ENCODE measurements around the gene KIF5A. TPM values are rescaled to one million over a fixed set of nuclear protein-coding genes. Genes with fewer than 3 reads are reported as not detected.
"Not testable (repeated sequence)": the region's sequence is repeated elsewhere in the genome, so short reads cannot be mapped to it uniquely, and the experiment has no call there.

KIF5A gene
- total RNA-seq, 1 donor from 2014 or later, result 2.5 TPM

DNA sequence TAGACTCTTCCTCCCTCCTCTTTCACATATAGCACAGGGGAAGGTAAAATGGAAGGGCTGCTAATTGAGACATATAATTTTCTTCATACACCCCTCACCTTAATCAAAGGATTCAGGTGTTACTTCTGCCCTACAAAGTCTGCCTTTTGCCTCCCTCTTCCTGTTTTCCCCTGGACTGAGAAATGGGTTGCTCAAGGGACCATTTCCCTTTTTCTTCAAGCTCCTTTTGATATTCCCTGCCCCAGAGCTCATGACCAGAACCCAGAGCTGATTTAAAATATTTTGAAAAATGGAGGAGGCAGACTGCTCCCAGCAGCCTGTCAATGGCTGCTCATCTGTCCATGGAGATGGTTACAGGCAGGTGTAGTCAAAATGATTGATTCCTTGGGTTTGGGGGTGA, 34.8 kb downstream of the KIF5A start:
- no peak for DNase-seq (ENCODE audit: low spot score, unreplicated experiment)
- Mint-ChIP-seq H3K36me3 (ENCODE audit: insufficient read depth) (no peaks in the 10 kb centered on the region), H3K27ac (no peak overlapping the region), H3K4me3 (ENCODE audit: low read depth) (no peak overlapping the region), H3K27me3 (peaks cover 22% of the 10 kb centered on the region), H3K9me3 (ENCODE audit: low read depth) (no peaks in the 10 kb centered on the region), H3K4me1 (ENCODE audit: low read depth) (no peaks in the 10 kb centered on the region)
- TF ChIP-seq, protein P1, sequence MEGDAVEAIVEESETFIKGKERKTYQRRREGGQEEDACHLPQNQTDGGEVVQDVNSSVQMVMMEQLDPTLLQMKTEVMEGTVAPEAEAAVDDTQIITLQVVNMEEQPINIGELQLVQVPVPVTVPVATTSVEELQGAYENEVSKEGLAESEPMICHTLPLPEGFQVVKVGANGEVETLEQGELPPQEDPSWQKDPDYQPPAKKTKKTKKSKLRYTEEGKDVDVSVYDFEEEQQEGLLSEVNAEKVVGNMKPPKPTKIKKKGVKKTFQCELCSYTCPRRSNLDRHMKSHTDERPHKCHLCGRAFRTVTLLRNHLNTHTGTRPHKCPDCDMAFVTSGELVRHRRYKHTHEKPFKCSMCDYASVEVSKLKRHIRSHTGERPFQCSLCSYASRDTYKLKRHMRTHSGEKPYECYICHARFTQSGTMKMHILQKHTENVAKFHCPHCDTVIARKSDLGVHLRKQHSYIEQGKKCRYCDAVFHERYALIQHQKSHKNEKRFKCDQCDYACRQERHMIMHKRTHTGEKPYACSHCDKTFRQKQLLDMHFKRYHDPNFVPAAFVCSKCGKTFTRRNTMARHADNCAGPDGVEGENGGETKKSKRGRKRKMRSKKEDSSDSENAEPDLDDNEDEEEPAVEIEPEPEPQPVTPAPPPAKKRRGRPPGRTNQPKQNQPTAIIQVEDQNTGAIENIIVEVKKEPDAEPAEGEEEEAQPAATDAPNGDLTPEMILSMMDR (IDR thresholded peaks at IDR 0.05; ENCODE audit: unreplicated experiment), result no peak

DNA sequence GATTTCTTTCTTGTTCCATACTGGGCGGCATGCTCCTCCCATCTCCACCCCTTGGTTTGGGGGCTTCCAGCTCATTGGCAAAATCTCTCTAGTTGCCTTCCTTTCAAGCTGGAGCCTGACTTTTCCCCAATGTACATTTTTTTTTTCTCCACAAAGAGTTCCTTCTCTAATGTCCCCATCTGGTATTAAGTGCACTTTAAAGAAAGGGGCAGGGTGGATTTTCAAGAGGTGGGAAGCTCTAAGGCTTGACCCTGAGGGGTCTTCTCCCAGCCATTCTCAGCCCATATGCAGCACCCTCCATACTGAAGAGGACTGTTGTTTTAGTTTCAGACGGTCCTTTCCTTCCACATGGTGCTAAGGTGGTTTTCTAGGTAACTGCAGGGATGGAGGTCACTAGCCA, 35.3 kb downstream of the KIF5A start:
- DNase-seq (ENCODE audit: low spot score, unreplicated experiment), result no peak
- Mint-ChIP-seq H3K9me3 (ENCODE audit: low read depth) (no peaks in the 10 kb centered on the region), H3K4me3 (ENCODE audit: low read depth) (no peak overlapping the region), H3K4me1 (ENCODE audit: low read depth) (no peaks in the 10 kb centered on the region), H3K27ac (no peak overlapping the region), H3K27me3 (peaks cover 22% of the 10 kb centered on the region), H3K36me3 (ENCODE audit: insufficient read depth) (no peaks in the 10 kb centered on the region)
- TF ChIP-seq, protein P1 (IDR thresholded peaks at IDR 0.05; ENCODE audit: unreplicated experiment), result no peak

DNA sequence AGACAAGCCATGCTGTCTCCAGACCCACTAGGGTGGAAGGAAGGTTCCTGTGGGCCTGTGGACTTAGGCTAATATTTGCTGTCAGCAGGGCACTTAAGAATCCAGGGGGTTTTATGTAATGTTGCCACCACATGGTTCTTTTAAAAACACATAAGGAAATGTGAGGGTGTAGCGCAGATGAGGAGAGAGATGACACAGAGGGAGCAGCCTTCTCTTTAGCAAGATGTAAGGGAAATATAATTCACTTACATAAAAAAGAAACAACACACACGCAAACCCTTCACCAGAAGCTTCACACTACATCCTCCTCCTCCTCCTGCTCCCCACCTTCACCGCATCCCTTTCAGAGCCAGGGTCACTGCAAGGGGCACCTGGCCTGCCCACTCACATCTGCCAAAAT, 36.3 kb downstream of the KIF5A start:
- no peaks in the 10 kb centered on the region for H3K36me3 Mint-ChIP-seq (ENCODE audit: insufficient read depth)
- H3K9me3 Mint-ChIP-seq (ENCODE audit: low read depth), result no peaks in the 10 kb centered on the region
- H3K4me3 Mint-ChIP-seq (ENCODE audit: low read depth), result no peak overlapping the region
- DNase-seq (ENCODE audit: low spot score, unreplicated experiment), result no peak
- TF ChIP-seq, protein P1 (IDR thresholded peaks at IDR 0.05; ENCODE audit: unreplicated experiment), result no peak
- H3K27me3 Mint-ChIP-seq, result peaks cover 25% of the 10 kb centered on the region
- H3K4me1 Mint-ChIP-seq (ENCODE audit: low read depth), result peaks cover 3% of the 10 kb centered on the region
- no peak overlapping the region for H3K27ac Mint-ChIP-seq

DNA sequence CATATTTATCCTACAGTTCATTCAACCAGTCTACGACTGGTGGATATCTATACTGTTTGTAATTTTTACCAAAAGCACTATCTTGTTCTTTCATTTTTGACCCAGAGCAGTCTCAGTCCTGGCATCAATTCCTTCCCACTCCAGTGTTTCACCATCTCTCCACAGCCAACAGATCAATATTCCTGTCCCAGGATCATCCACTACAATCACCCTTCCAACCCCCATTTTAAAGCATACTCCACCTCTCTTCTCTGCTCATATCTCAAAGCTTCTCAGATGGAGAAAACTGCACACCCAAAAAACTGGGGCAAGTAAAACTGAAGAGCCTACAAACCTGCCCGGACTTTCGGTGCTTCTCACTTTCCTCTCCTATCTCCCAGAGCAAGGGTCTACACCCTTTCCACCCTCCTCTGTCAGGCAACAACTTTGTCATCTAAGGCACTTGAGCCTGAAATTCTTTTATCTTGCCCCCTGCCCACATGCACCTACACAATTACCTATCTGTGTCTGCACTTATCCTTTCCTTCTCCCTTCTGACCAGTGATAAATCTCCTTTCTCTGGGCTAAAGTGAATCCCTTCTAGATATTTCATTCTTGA, 37.1 kb downstream of the KIF5A start:
- H3K4me3 Mint-ChIP-seq (ENCODE audit: low read depth), result no peak overlapping the region
- DNase-seq (ENCODE audit: low spot score, unreplicated experiment), result no peak
- TF ChIP-seq, protein P1 (IDR thresholded peaks at IDR 0.05; ENCODE audit: unreplicated experiment), result no peak
- peaks cover 25% of the 10 kb centered on the region for H3K27me3 Mint-ChIP-seq
- H3K4me1 Mint-ChIP-seq (ENCODE audit: low read depth), result peaks cover 6% of the 10 kb centered on the region
- H3K36me3 Mint-ChIP-seq (ENCODE audit: insufficient read depth), result no peaks in the 10 kb centered on the region
- H3K9me3 Mint-ChIP-seq (ENCODE audit: low read depth), result no peaks in the 10 kb centered on the region
- H3K27ac Mint-ChIP-seq, result no peak overlapping the region

DNA sequence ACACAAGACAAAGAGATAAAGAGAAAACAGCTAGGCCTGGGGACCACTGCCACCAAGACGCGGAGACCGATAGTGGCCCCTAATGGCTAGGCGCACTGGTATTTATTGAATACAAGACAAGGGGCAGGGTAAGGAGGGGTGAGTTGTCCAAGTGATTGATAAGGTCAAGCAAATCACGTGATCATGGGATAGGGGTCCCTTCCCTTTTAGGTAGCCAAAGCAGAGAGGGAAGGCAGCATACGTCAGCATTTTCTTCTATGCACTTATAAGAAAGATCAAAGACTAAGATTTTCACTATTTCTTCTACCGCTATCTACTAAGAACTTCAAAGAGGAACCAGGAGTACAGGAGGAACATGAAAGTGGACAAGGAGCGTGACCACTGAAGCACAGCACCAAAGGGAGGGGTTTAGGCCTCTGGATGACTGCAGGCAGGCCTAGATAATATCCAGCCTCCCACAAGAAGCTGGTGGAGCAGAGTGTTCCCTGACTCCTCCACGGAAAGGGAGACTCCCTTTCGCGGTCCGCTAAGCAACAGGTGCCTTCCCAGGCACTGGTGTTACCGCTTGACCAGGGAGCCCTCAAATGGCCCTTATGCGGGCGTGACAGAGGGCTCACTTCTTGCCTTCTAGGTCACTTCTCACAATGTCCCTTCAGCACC, 39.2 kb downstream of the KIF5A start:
- peaks cover 21% of the 10 kb centered on the region for H3K4me1 Mint-ChIP-seq (ENCODE audit: low read depth)
- not testable (repeated sequence) for H3K36me3 Mint-ChIP-seq (ENCODE audit: insufficient read depth); H3K9me3 Mint-ChIP-seq (ENCODE audit: low read depth); DNase-seq (ENCODE audit: low spot score, unreplicated experiment); H3K4me3 Mint-ChIP-seq (ENCODE audit: low read depth); H3K27ac Mint-ChIP-seq
- peaks cover 19% of the 10 kb centered on the region for H3K27me3 Mint-ChIP-seq

DNA sequence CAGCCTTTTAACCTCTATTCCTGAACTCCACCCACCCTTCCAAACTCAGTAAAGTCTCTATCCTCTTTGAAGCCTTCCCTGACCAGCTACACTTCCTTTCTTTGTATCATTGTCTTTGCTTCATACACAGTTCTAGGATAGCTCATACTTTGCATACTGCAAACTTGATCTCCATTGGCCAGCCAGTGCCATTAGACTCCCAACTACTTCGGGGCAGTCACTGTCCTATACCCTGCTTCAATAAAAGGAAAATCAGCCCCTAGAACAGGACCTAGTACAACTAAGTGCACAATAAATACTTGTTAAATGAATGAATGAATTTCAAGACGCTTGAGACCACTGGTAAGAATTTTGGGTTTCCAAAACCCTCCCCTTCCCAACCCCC, 40.6 kb downstream of the KIF5A start:
- peak overlapping the region; percentile 94 for H3K4me3 Mint-ChIP-seq (ENCODE audit: low read depth)
- H3K9me3 Mint-ChIP-seq (ENCODE audit: low read depth), result no peaks in the 10 kb centered on the region
- H3K27ac Mint-ChIP-seq, result peak overlapping the region; percentile 86
- H3K4me1 Mint-ChIP-seq (ENCODE audit: low read depth), result peaks cover 23% of the 10 kb centered on the region
- peaks cover 5% of the 10 kb centered on the region for H3K27me3 Mint-ChIP-seq
- no peak for DNase-seq (ENCODE audit: low spot score, unreplicated experiment)
- TF ChIP-seq, protein P1 (IDR thresholded peaks at IDR 0.05; ENCODE audit: unreplicated experiment), result no peak
- peaks cover 3% of the 10 kb centered on the region for H3K36me3 Mint-ChIP-seq (ENCODE audit: insufficient read depth)

Data from progenitor cell of endocrine pancreas (in vitro differentiated cells).